ENCODE measurements around the gene FXYD1. TPM values are rescaled to one million over a fixed set of nuclear protein-coding genes. Genes with fewer than 3 reads are reported as not detected.

The FXYD1 gene
- total RNA-seq, 1 experiment from 2014 or later = not detected

DNA sequence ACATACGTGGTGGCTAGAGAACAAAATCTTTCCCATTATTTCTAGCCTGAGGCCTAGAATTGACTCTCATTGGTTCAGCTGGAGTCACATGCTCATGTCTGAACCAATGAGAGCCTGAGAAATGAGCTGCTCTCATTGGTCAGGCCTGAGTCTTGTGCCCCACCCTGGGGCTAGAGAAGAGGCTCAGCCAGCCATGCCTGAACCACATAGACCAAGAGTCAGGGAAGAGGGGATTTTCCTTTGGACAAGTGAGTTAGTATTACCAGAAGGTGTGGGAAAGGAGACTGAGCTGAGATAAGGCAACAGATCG lies 22.8 kb downstream of the FXYD1 start:
- BruUV-seq (replicated peaks) = no TSS peak
- DNase-seq (ENCODE audit: low read depth, low spot score) (no peak), ATAC-seq (no peak)
- H3K36me3 ChIP-seq (ENCODE audit: control insufficient read depth, insufficient read depth, low read length) = no peaks in the 10 kb centered on the region
- in situ Hi-C loops (cut with HindIII; ENCODE audit: low pct_unique_long_range_greater_than_20kb, low sequenced_read_pairs) (no loop called here), intact Hi-C loops (cut with micrococcal nuclease; ENCODE audit: unreplicated experiment) (no loop called here)
- no peak overlapping the region for H3K4me3 ChIP-seq (ENCODE audit: low read depth in 2 of 2, low read length in 2 of 2)
- POLR2A ChIA-PET = no interaction called here
- H3K27me3 ChIP-seq (ENCODE audit: control insufficient read depth, insufficient read depth, low read length) = no peaks in the 10 kb centered on the region
- TF ChIP-seq POLR2AphosphoS5 (IDR thresholded peaks at IDR 0.05; ENCODE audit: low read depth, low read length) = no peak
- TF ChIP-seq, protein P1, sequence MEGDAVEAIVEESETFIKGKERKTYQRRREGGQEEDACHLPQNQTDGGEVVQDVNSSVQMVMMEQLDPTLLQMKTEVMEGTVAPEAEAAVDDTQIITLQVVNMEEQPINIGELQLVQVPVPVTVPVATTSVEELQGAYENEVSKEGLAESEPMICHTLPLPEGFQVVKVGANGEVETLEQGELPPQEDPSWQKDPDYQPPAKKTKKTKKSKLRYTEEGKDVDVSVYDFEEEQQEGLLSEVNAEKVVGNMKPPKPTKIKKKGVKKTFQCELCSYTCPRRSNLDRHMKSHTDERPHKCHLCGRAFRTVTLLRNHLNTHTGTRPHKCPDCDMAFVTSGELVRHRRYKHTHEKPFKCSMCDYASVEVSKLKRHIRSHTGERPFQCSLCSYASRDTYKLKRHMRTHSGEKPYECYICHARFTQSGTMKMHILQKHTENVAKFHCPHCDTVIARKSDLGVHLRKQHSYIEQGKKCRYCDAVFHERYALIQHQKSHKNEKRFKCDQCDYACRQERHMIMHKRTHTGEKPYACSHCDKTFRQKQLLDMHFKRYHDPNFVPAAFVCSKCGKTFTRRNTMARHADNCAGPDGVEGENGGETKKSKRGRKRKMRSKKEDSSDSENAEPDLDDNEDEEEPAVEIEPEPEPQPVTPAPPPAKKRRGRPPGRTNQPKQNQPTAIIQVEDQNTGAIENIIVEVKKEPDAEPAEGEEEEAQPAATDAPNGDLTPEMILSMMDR (IDR thresholded peaks at IDR 0.05) = no peak
- TF ChIP-seq TCF7L2 (IDR thresholded peaks at IDR 0.05; ENCODE audit: low read depth, low read length) = no peak
- TF ChIP-seq, protein P2, sequence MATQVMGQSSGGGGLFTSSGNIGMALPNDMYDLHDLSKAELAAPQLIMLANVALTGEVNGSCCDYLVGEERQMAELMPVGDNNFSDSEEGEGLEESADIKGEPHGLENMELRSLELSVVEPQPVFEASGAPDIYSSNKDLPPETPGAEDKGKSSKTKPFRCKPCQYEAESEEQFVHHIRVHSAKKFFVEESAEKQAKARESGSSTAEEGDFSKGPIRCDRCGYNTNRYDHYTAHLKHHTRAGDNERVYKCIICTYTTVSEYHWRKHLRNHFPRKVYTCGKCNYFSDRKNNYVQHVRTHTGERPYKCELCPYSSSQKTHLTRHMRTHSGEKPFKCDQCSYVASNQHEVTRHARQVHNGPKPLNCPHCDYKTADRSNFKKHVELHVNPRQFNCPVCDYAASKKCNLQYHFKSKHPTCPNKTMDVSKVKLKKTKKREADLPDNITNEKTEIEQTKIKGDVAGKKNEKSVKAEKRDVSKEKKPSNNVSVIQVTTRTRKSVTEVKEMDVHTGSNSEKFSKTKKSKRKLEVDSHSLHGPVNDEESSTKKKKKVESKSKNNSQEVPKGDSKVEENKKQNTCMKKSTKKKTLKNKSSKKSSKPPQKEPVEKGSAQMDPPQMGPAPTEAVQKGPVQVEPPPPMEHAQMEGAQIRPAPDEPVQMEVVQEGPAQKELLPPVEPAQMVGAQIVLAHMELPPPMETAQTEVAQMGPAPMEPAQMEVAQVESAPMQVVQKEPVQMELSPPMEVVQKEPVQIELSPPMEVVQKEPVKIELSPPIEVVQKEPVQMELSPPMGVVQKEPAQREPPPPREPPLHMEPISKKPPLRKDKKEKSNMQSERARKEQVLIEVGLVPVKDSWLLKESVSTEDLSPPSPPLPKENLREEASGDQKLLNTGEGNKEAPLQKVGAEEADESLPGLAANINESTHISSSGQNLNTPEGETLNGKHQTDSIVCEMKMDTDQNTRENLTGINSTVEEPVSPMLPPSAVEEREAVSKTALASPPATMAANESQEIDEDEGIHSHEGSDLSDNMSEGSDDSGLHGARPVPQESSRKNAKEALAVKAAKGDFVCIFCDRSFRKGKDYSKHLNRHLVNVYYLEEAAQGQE (IDR thresholded peaks at IDR 0.05; ENCODE audit: insufficient read depth in 1 of 2, low read depth in 2 of 2, low read length in 1 of 2) = no peak
- TF ChIP-seq SIN3A (IDR thresholded peaks at IDR 0.05; ENCODE audit: borderline replicate concordance, insufficient read depth, low read depth, low read length) = no peak
- no peak overlapping the region for H3K27ac ChIP-seq (ENCODE audit: low read length)
- H3K4me1 ChIP-seq (ENCODE audit: control insufficient read depth, insufficient read depth, low read length) = no peaks in the 10 kb centered on the region
- CTCF ChIA-PET = interaction anchor here (0.6 kb wide), 1 partner anchor 27 kb away, joined by 3 read pairs; the partner anchor contains the start of gene LGI4
- H3K9me3 ChIP-seq (ENCODE audit: control insufficient read depth, insufficient read depth, low read depth, low read length) = peaks cover 26% of the 10 kb centered on the region; the same call in 1 of the 2 replicates

DNA sequence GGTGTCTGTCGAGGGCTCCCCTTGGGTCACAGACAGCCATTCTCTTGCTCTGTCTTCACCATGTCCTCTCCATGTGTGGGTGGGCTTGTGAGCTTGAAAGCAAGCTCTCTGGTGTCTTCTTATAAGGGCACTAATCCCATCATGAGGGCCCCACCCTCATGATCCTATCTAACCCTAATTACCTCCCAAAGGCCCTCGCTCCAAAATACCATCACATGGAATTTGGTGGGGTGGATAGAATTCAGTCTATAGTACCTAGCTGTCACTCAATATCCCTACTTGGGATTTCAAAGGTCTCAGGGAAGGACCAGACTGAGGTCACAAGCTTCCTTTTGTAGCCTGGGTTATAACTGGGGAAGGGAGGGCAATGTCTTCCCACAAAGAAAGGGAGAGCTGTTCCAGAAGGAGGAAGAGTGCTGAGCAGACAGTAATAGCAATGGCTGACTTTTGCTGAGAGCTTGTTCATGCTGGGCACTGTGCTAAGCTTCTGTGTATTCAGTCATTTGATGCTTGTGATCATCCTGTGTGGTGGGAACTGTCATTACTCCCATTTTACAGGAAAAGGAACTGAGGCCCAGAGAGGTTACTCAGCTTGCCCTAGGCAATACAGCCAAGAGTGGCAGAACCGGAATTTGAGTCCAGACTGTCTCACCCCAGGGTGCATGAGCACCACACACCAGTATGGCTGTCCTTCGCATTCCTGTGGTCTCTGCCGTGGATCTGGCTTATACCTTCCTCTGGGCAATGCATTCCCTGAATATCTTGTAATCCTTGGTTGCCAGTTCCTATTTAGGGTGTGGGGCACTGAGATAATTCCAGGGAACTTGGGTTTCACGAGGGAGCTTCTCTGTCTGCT lies 24.1 kb downstream of the FXYD1 start:
- ChIA-PET CTCF (no interaction called here), POLR2A (no interaction called here)
- ATAC-seq (no peak), DNase-seq (ENCODE audit: low read depth, low spot score) (no peak)
- BruUV-seq (replicated peaks) = no TSS peak
- intact Hi-C loops (cut with micrococcal nuclease; ENCODE audit: unreplicated experiment) = no loop called here
- no peak overlapping the region for H3K4me3 ChIP-seq (ENCODE audit: low read depth in 2 of 2, low read length in 2 of 2)
- in situ Hi-C loops (cut with HindIII; ENCODE audit: low pct_unique_long_range_greater_than_20kb, low sequenced_read_pairs) = no loop called here
- TF ChIP-seq, protein P1 (IDR thresholded peaks at IDR 0.05) = no peak
- no peak for TF ChIP-seq TCF7L2 (IDR thresholded peaks at IDR 0.05; ENCODE audit: low read depth, low read length)
- TF ChIP-seq, protein P2 (IDR thresholded peaks at IDR 0.05; ENCODE audit: insufficient read depth in 1 of 2, low read depth in 2 of 2, low read length in 1 of 2) = no peak
- TF ChIP-seq POLR2AphosphoS5 (IDR thresholded peaks at IDR 0.05; ENCODE audit: low read depth, low read length) = no peak
- TF ChIP-seq SIN3A (IDR thresholded peaks at IDR 0.05; ENCODE audit: borderline replicate concordance, insufficient read depth, low read depth, low read length) = no peak
- no peak overlapping the region for H3K27ac ChIP-seq (ENCODE audit: low read length)
- no peaks in the 10 kb centered on the region for H3K4me1 ChIP-seq (ENCODE audit: control insufficient read depth, insufficient read depth, low read length)
- no peaks in the 10 kb centered on the region for H3K36me3 ChIP-seq (ENCODE audit: control insufficient read depth, insufficient read depth, low read length)
- H3K27me3 ChIP-seq (ENCODE audit: control insufficient read depth, insufficient read depth, low read length) = no peaks in the 10 kb centered on the region
- H3K9me3 ChIP-seq (ENCODE audit: control insufficient read depth, insufficient read depth, low read depth, low read length) = peaks cover 33% of the 10 kb centered on the region; the same call in 1 of the 2 replicates

All from Panc1 (cell line).